Thyroid gland (tissue), 4 donors: ENCODE results near the gene LRRFIP1.

Source experiments
- POLR2A ChIP-seq, 2 donors: fragments of 450-650 bp; IDR thresholded peaks; one replicate each; pipeline ENCODE4 v1.6.1; 2017; ENCODE audit warnings: antibody characterized with exemption in 2 of 2, mild to moderate bottlenecking in 2 of 2, moderate library complexity in 1 of 2
- TF ChIP-seq, protein P1 (sequence below), 6 experiments: fragments of 200-600 bp in 3 of 6; fragments of 450-650 bp in 3 of 6; sonication (generic) in 3 of 6; IDR thresholded peaks; one replicate each; pipeline ENCODE4 v1.5.1; 2016 to 2019; ENCODE audit warnings: antibody characterized with exemption in 6 of 6, mild to moderate bottlenecking in 2 of 6, inconsistent platforms in 1 of 6, moderate library complexity in 1 of 6

DNA sequence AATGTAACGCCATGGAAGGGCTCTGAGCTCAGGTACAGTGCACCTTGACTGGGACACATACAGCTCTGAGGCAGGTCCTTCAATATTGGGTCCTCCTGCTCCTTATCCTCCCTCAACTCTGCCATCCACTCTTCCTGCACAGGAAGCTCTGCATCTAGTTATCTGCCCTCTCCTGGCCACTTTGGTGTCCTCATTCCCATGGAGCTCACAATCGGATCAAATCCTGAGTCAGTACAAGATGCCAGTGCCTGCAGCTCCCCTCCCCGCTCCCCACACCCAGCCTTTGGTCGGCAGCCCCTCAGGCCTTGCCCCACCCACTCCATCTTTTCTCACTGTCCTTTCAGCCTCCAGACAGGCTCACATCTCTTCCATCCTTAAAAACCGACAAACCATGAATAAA, 58.0 kb downstream of the LRRFIP1 start:
- TF ChIP-seq POLR2A (IDR thresholded peaks at IDR 0.05): no peak
- TF ChIP-seq, protein P1, sequence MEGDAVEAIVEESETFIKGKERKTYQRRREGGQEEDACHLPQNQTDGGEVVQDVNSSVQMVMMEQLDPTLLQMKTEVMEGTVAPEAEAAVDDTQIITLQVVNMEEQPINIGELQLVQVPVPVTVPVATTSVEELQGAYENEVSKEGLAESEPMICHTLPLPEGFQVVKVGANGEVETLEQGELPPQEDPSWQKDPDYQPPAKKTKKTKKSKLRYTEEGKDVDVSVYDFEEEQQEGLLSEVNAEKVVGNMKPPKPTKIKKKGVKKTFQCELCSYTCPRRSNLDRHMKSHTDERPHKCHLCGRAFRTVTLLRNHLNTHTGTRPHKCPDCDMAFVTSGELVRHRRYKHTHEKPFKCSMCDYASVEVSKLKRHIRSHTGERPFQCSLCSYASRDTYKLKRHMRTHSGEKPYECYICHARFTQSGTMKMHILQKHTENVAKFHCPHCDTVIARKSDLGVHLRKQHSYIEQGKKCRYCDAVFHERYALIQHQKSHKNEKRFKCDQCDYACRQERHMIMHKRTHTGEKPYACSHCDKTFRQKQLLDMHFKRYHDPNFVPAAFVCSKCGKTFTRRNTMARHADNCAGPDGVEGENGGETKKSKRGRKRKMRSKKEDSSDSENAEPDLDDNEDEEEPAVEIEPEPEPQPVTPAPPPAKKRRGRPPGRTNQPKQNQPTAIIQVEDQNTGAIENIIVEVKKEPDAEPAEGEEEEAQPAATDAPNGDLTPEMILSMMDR (IDR thresholded peaks at IDR 0.05): peak in 1 of 6 experiments; percentile 6
